HepG2 (cell line): ENCODE data around the gene FAM24B. TPM values are rescaled to one million over a fixed set of nuclear protein-coding genes. Genes with fewer than 3 reads are reported as not detected.

Experiments used
- GZF1 ChIP-seq: sonication (generic); formaldehyde crosslinking; IDR thresholded peaks from 2 replicates; pipeline ENCODE4 v1.5.1; 2020; ENCODE audit warnings: mild to moderate bottlenecking, missing genetic modification reagents
- IRX3 ChIP-seq: sonication (generic); formaldehyde crosslinking; IDR thresholded peaks from 2 replicates; pipeline ENCODE4 v1.8.1; 2023; ENCODE audit warnings: mild to moderate bottlenecking, low read depth, missing genetic modification reagents, borderline replicate concordance
- KAT8 ChIP-seq: IDR thresholded peaks from 2 replicates; pipeline ENCODE4 v1.6.1; 2016; ENCODE audit warnings: missing genetic modification reagents, missing compliant biosample characterization
- REXO4 ChIP-seq: sonication (generic); formaldehyde crosslinking; IDR thresholded peaks from 2 replicates; pipeline ENCODE4 v1.8.0; 2022; ENCODE audit warnings: missing genetic modification reagents, mild to moderate bottlenecking, borderline replicate concordance
- TARDBP ChIP-seq: sonication (generic); formaldehyde crosslinking; IDR thresholded peaks from 2 replicates; pipeline ENCODE4 v1.8.0; 2022; ENCODE audit warnings: mild to moderate bottlenecking, missing genetic modification reagents
- YEATS4 ChIP-seq: sonication (generic); formaldehyde crosslinking; IDR thresholded peaks from 2 replicates; pipeline ENCODE4 v1.4.0; 2020; ENCODE audit warnings: missing genetic modification reagents, borderline replicate concordance
- ZBTB38 ChIP-seq: sonication (generic); formaldehyde crosslinking; IDR thresholded peaks from 2 replicates; pipeline ENCODE4 v1.5.1; 2020; ENCODE audit warnings: mild to moderate bottlenecking, missing genetic modification reagents
- ZNF329 ChIP-seq: sonication (generic); formaldehyde crosslinking; IDR thresholded peaks from 2 replicates; pipeline ENCODE4 v1.9.0; 2021; ENCODE audit warnings: low read depth, mild to moderate bottlenecking, missing genetic modification reagents
- ZNF468 ChIP-seq: sonication (generic); formaldehyde crosslinking; IDR thresholded peaks from 2 replicates; pipeline ENCODE4 v1.8.0; 2022; ENCODE audit warnings: mild to moderate bottlenecking, moderate library complexity, missing genetic modification reagents
- ZNF703 ChIP-seq: sonication (generic); formaldehyde crosslinking; IDR thresholded peaks from 2 replicates; pipeline ENCODE4 v1.5.1; 2020; ENCODE audit warnings: missing genetic modification reagents, mild to moderate bottlenecking, moderate library complexity, borderline replicate concordance
- ZNF781 ChIP-seq: sonication (generic); formaldehyde crosslinking; IDR thresholded peaks from 2 replicates; pipeline ENCODE4 v1.5.1; 2020; ENCODE audit warnings: borderline replicate concordance, mild to moderate bottlenecking, missing genetic modification reagents; ENCODE audit errors: not compliant biosample characterization
- polyA plus RNA-seq, 8 experiments: library from polyadenylated mRNA; depleted of rRNA in 3 of 8; stranded (reverse) in 7 of 8; unstranded in 1 of 8; fragments of >200 nt; fragmentation: Illumina TruSeq in 4 of 8; extraction: Trizol in 4 of 8; gene quantifications; 2 replicates each; pipeline versions ENCODE4 v1.2.1 to v1.2.3, GENCODE V29; 2011 to 2016; ENCODE audit warnings: low read depth in 4 of 8, missing spikeins in 1 of 8, mixed read lengths in 1 of 8; ENCODE audit not compliant: insufficient read depth in 1 of 8
- total RNA-seq, 5 experiments: library from RNA; depleted of rRNA; stranded (reverse); fragments of >200 nt; fragmentation: Illumina TruSeq; extraction: Trizol; gene quantifications; 2 replicates each; pipeline ENCODE4 v1.2.3, GENCODE V29; 2016; ENCODE audit warnings: low read depth in 1 of 5
- TF ChIP-seq, protein P1 (sequence below): sonication (generic); formaldehyde crosslinking; conservative IDR thresholded peaks from 2 replicates; pipeline ENCODE4 v1.8.0; 2022; ENCODE audit warnings: mild to moderate bottlenecking, moderate library complexity, missing genetic modification reagents
- TF ChIP-seq, protein P2 (sequence below): IDR thresholded peaks from 2 replicates; pipeline ENCODE4 v1.6.1; 2016; ENCODE audit warnings: control low read depth
- TF ChIP-seq, protein P3 (sequence below): sonication (generic); formaldehyde crosslinking; IDR thresholded peaks from 2 replicates; pipeline ENCODE4 v1.5.1; 2020; ENCODE audit warnings: missing genetic modification reagents, mild to moderate bottlenecking, borderline replicate concordance
- TF ChIP-seq, protein P4 (sequence below): IDR thresholded peaks from 2 replicates; pipeline ENCODE4 v1.6.1; 2016; ENCODE audit warnings: low read depth, control low read depth
- TF ChIP-seq, protein P5 (sequence below): sonication (generic); formaldehyde crosslinking; IDR thresholded peaks from 2 replicates; pipeline ENCODE4 v1.8.1; 2022; ENCODE audit warnings: low read depth, mild to moderate bottlenecking, missing genetic modification reagents

FAM24B gene
- total and polyA plus RNA-seq, 2 of the 13 experiments (the other 11 are each of a cell fraction or from before 2014, with no cell fraction given): 1.9 to 3.0 TPM

DNA sequence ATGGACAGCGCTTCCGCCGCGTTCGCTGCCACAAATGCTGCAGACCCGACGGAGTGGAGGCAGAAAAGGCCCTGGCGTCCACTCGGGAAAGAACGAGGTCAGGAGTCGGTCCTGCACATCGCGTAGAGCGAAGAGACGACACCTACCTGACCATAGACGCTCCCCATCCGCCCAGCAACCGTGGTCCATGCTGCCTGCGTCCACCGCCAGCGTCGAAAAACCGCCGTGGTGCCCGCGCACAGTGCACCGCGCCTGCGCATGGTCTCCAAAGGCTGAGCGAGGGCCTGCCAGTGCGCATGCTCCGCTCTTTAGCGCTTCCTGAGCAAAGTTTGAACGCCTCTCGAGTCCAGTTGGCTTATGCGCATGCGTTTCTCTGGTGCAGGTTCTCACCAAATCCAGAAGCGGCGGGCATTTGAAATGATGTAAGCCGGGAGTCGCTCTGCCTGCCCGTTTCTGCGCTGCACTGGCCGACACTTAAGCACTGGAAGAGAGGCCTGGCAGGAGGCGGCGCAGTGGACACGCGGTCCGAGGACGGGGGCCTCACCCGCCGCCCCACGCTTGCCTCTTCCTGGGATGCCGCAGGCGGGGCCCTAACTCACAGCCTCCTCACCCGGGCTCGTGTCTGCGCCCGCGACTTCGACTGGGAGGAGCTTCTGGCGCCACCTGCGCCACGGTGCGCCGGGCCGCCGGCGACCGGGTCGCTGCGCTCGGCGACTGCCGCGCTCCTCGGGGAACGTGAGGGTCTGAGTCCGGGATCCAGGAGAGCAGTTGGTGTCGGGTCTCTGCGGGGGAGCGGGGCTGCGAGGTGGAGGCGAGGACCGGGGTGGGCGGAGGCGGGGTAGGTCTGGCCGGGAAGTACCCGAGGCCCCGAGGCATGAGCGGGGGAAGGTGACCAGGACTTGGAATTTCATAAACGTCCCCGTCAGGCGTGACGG is at the start of gene FAM24B (continued):
- TF ChIP-seq, protein P1, sequence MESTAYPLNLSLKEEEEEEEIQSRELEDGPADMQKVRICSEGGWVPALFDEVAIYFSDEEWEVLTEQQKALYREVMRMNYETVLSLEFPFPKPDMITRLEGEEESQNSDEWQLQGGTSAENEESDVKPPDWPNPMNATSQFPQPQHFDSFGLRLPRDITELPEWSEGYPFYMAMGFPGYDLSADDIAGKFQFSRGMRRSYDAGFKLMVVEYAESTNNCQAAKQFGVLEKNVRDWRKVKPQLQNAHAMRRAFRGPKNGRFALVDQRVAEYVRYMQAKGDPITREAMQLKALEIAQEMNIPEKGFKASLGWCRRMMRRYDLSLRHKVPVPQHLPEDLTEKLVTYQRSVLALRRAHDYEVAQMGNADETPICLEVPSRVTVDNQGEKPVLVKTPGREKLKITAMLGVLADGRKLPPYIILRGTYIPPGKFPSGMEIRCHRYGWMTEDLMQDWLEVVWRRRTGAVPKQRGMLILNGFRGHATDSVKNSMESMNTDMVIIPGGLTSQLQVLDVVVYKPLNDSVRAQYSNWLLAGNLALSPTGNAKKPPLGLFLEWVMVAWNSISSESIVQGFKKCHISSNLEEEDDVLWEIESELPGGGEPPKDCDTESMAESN: peak; percentile 86; the same call in 1 of the 2 replicates
- TF ChIP-seq, protein P2, sequence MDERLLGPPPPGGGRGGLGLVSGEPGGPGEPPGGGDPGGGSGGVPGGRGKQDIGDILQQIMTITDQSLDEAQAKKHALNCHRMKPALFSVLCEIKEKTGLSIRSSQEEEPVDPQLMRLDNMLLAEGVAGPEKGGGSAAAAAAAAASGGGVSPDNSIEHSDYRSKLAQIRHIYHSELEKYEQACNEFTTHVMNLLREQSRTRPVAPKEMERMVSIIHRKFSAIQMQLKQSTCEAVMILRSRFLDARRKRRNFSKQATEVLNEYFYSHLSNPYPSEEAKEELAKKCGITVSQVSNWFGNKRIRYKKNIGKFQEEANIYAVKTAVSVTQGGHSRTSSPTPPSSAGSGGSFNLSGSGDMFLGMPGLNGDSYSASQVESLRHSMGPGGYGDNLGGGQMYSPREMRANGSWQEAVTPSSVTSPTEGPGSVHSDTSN (CRISPR knock-in tag): no peak
- TF ChIP-seq ZNF781 (CRISPR knock-in tag) (peak; percentile 86), ZNF703 (peak; percentile 63; the same call in 1 of the 2 replicates), GZF1 (peak; percentile 66; the same call in 1 of the 2 replicates), TARDBP (CRISPR knock-in tag) (0 out of 2 replicates have a peak, but pooled peaks have one; percentile 42), ZNF329 (0 out of 2 replicates have a peak, but pooled peaks have one; percentile 36), IRX3 (peak; percentile 64; the same call in 1 of the 2 replicates), YEATS4 (CRISPR knock-in tag) (0 out of 2 replicates have a peak, but pooled peaks have one; percentile 48), ZNF468 (CRISPR knock-in tag) (0 out of 2 replicates have a peak, but pooled peaks have one; percentile 66), KAT8 (CRISPR knock-in tag) (peak; percentile 31), REXO4 (peak; percentile 66; the same call in 1 of the 2 replicates), ZBTB38 (peak; percentile 67; the same call in 1 of the 2 replicates)
- TF ChIP-seq, protein P3, sequence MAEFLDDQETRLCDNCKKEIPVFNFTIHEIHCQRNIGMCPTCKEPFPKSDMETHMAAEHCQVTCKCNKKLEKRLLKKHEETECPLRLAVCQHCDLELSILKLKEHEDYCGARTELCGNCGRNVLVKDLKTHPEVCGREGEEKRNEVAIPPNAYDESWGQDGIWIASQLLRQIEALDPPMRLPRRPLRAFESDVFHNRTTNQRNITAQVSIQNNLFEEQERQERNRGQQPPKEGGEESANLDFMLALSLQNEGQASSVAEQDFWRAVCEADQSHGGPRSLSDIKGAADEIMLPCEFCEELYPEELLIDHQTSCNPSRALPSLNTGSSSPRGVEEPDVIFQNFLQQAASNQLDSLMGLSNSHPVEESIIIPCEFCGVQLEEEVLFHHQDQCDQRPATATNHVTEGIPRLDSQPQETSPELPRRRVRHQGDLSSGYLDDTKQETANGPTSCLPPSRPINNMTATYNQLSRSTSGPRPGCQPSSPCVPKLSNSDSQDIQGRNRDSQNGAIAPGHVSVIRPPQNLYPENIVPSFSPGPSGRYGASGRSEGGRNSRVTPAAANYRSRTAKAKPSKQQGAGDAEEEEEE (CRISPR knock-in tag): no peak
- TF ChIP-seq, protein P4, sequence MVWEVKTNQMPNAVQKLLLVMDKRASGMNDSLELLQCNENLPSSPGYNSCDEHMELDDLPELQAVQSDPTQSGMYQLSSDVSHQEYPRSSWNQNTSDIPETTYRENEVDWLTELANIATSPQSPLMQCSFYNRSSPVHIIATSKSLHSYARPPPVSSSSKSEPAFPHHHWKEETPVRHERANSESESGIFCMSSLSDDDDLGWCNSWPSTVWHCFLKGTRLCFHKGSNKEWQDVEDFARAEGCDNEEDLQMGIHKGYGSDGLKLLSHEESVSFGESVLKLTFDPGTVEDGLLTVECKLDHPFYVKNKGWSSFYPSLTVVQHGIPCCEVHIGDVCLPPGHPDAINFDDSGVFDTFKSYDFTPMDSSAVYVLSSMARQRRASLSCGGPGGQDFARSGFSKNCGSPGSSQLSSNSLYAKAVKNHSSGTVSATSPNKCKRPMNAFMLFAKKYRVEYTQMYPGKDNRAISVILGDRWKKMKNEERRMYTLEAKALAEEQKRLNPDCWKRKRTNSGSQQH: no peak
- TF ChIP-seq, protein P5, sequence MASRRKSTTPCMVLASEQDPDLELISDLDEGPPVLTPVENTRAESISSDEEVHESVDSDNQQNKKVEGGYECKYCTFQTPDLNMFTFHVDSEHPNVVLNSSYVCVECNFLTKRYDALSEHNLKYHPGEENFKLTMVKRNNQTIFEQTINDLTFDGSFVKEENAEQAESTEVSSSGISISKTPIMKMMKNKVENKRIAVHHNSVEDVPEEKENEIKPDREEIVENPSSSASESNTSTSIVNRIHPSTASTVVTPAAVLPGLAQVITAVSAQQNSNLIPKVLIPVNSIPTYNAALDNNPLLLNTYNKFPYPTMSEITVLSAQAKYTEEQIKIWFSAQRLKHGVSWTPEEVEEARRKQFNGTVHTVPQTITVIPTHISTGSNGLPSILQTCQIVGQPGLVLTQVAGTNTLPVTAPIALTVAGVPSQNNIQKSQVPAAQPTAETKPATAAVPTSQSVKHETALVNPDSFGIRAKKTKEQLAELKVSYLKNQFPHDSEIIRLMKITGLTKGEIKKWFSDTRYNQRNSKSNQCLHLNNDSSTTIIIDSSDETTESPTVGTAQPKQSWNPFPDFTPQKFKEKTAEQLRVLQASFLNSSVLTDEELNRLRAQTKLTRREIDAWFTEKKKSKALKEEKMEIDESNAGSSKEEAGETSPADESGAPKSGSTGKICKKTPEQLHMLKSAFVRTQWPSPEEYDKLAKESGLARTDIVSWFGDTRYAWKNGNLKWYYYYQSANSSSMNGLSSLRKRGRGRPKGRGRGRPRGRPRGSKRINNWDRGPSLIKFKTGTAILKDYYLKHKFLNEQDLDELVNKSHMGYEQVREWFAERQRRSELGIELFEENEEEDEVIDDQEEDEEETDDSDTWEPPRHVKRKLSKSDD (CRISPR knock-in tag): peak; percentile 27; the same call in 1 of the 2 replicates
